GM21390 (cell line): ENCODE measurements around the gene PRKCH.

Source experiments
- ATAC-seq: cut with Tn5 transposase; IDR thresholded peaks from one replicate; pipeline ENCODE4 v1.9.1; 2021; ENCODE audit not compliant: unreplicated experiment

The PRKCH gene

GRCh38 chr14:61484826-61485584 is 163.6 kb downstream of the PRKCH start:
- ATAC-seq: no peak

GRCh38 chr14:61485661-61486060 is 164.3 kb downstream of the PRKCH start:
- no peak for ATAC-seq

- no peak for ATAC-seq
Measured at GRCh38 chr14:61486930-61487495, 165.6 kb downstream of the PRKCH start.

- no peak for ATAC-seq
Measured at GRCh38 chr14:61488417-61489401, 167.3 kb downstream of the PRKCH start.

GRCh38 chr14:61489512-61489911 is 168.1 kb downstream of the PRKCH start:
- ATAC-seq: no peak

- ATAC-seq: no peak
Measured at GRCh38 chr14:61489932-61490331, 168.6 kb downstream of the PRKCH start.

GRCh38 chr14:61491224-61491623 is 169.8 kb downstream of the PRKCH start:
- ATAC-seq: no peak

GRCh38 chr14:61491876-61492434 is 170.6 kb downstream of the PRKCH start:
- no peak for ATAC-seq

GRCh38 chr14:61492474-61492873 is 171.1 kb downstream of the PRKCH start:
- ATAC-seq: no peak

GRCh38 chr14:61493239-61493638 is 171.9 kb downstream of the PRKCH start:
- no peak for ATAC-seq

- no peak for ATAC-seq
Measured at GRCh38 chr14:61494018-61494417, 172.6 kb downstream of the PRKCH start.

GRCh38 chr14:61495809-61496208 is 174.4 kb downstream of the PRKCH start:
- ATAC-seq: no peak

- ATAC-seq: no peak
Measured at GRCh38 chr14:61498303-61498702, 176.9 kb downstream of the PRKCH start.

GRCh38 chr14:61498811-61499210 is 177.4 kb downstream of the PRKCH start:
- ATAC-seq: no peak

- ATAC-seq: no peak
Measured at GRCh38 chr14:61499991-61500390, 178.6 kb downstream of the PRKCH start.

- peak; percentile 29 for ATAC-seq
Measured at GRCh38 chr14:61501714-61502458, 180.5 kb downstream of the PRKCH start.

GRCh38 chr14:61502459-61503093 is 181.2 kb downstream of the PRKCH start:
- ATAC-seq: no peak

- peak; percentile 75 for ATAC-seq
Measured at GRCh38 chr14:61503167-61503801, 181.9 kb downstream of the PRKCH start.

- ATAC-seq: no peak
Measured at GRCh38 chr14:61504901-61505300, 183.5 kb downstream of the PRKCH start.
